ENCODE results near the gene SPECC1. TPM values are rescaled to one million over a fixed set of nuclear protein-coding genes. Genes with fewer than 3 reads are reported as not detected.

Gene SPECC1
- total and polyA plus RNA-seq, 2 of the 4 experiments (the other 2 are of a cell fraction), result 16.9 to 26.2 TPM

- WGBS, 2 experiments (ENCODE audit: extremely low coverage in 2 of 2, insufficient read length in 1 of 2), result no CpG with 5 or more reads among the region's 1 CpG
- Histone ChIP-seq H3K27ac (ENCODE audit: insufficient read depth, low read length) (no peak overlapping the region), H3K14ac (replicated peaks; ENCODE audit: low read depth, low read length) (no peak overlapping the region), H3K4ac (ENCODE audit: low read depth, low read length) (no peak overlapping the region), H3K4me3 (ENCODE audit: insufficient read depth, low read depth, low read length) (no peak overlapping the region), H2BK5ac (ENCODE audit: low read depth, low read length, poor library complexity, severe bottlenecking) (no peak overlapping the region), H2BK20ac (ENCODE audit: low read depth, low read length) (no peak overlapping the region), H3K9ac (ENCODE audit: low read depth, low read length) (no peak overlapping the region), H2AK5ac (ENCODE audit: low read depth, low read length) (no peak overlapping the region), H4K91ac (ENCODE audit: insufficient read depth, low read depth, low read length) (no peak overlapping the region), H3K9me1 (ENCODE audit: insufficient read depth, low read length) (peaks cover 10% of the 10 kb centered on the region; the same call in 1 of the 2 replicates), H2AK9ac (replicated peaks; ENCODE audit: low read depth, low read length, poor library complexity) (no peak overlapping the region), H2BK120ac (ENCODE audit: low read depth, low read length) (no peak overlapping the region), H3K27me3 (ENCODE audit: control insufficient read depth, insufficient read depth, low read length) (no peaks in the 10 kb centered on the region), H4K8ac (ENCODE audit: low read depth in 2 of 2, low read length in 2 of 2) (no peak overlapping the region), H3K4me2 (ENCODE audit: low read depth, low read length) (no peak overlapping the region), H3K23ac (ENCODE audit: low read depth, low read length) (no peak overlapping the region), H3K56ac (ENCODE audit: extremely low read depth, insufficient read depth, low read length) (no peak overlapping the region), H3K79me1 (ENCODE audit: low read depth in 1 of 2, low read length in 2 of 2) (peaks cover 0 to 4% of the 10 kb centered on the region in 2 experiments; a peak in 1 of 4 replicates), H4K5ac (ENCODE audit: low read depth, low read length) (no peak overlapping the region), H3K18ac (ENCODE audit: low read depth, low read length) (no peak overlapping the region), H4K20me1 (ENCODE audit: insufficient read depth, low read length) (no peaks in the 10 kb centered on the region), H2BK15ac (ENCODE audit: low read depth, low read length) (no peak overlapping the region), H2AFZ (replicated peaks; ENCODE audit: low read length, poor library complexity) (no peak overlapping the region), H3K9me3 (ENCODE audit: control insufficient read depth, insufficient read depth, low read length) (no peaks in the 10 kb centered on the region), H3K4me1 (ENCODE audit: control insufficient read depth, insufficient read depth, low read length) (no peaks in the 10 kb centered on the region), H3K36me3 (ENCODE audit: control insufficient read depth, insufficient read depth, low read length) (peaks cover 13% of the 10 kb centered on the region)
- no TSS peak for BruUV-seq (replicated peaks)
- TF ChIP-seq BHLHE40 (IDR thresholded peaks at IDR 0.05; ENCODE audit: low read depth, low read length), result no peak
- TF ChIP-seq FOS (IDR thresholded peaks at IDR 0.05; ENCODE audit: low read depth, low read length), result no peak
- no peak for TF ChIP-seq RCOR1 (IDR thresholded peaks at IDR 0.05; ENCODE audit: insufficient replicate concordance, low read length)
- DNase-seq, result peak; percentile 37
- CTCF ChIA-PET, result no interaction called here
- in situ Hi-C loops (cut with MboI; ENCODE audit: low sequenced_read_pairs) (no loop called here), dilution Hi-C loops (cut with HindIII; ENCODE audit: low sequenced_read_pairs, unreplicated experiment) (no loop called here), intact Hi-C loops (cut with micrococcal nuclease) (no loop called here)
- POLR2A ChIA-PET (ENCODE audit: unreplicated experiment), result no interaction called here
- ATAC-seq (ENCODE audit: low read depth), result no peak
These were observed 234.4 kb downstream of the SPECC1 start for GRCh38 chr17:20243524-20243923.

All from IMR-90 (cell line).